GM12892 (cell line): ENCODE results near the gene TAAR5.

Experiments
- POLR2A ChIP-seq: IDR thresholded peaks from 2 replicates; pipeline ENCODE4 v1.6.1; 2011; ENCODE audit warnings: low read depth, low read length, control low read depth
- POLR2AphosphoS5 ChIP-seq: IDR thresholded peaks from 2 replicates; pipeline ENCODE4 v1.6.1; 2011; ENCODE audit warnings: low read depth, low read length, control low read depth
- TAF1 ChIP-seq: IDR thresholded peaks from 2 replicates; pipeline ENCODE4 v1.6.1; 2011; ENCODE audit warnings: low read depth, mild to moderate bottlenecking, control low read depth, low read length, borderline replicate concordance

- TF ChIP-seq POLR2AphosphoS5 (no peak), POLR2A (no peak), TAF1 (no peak)
Measured at GRCh38 chr6:132623106-132623845, 33.7 kb upstream of the TAAR5 start.
